K562 (cell line): ENCODE data around the gene CTTNBP2NL. TPM values are rescaled to one million over a fixed set of nuclear protein-coding genes. Genes with fewer than 3 reads are reported as not detected.

Source experiments
- ARNT ChIP-seq, 2 experiments: fragments of 450-650 bp; IDR thresholded peaks; 2 replicates each; pipeline ENCODE4 v1.6.1; 2016; ENCODE audit warnings: mild to moderate bottlenecking in 1 of 2
- CTCF ChIP-seq, 3 experiments: IDR thresholded peaks in 2 of 3; conservative IDR thresholded peaks in 1 of 3; 2 replicates each; pipeline ENCODE4 v1.5.1; 2011 to 2012; ENCODE audit warnings: low read length in 3 of 3, mild to moderate bottlenecking in 3 of 3, control low read depth in 2 of 3, improper control_type of control experiment in 1 of 3, inconsistent platforms in 1 of 3, low read depth in 1 of 3, mixed read lengths in 1 of 3, moderate library complexity in 1 of 3; ENCODE audit not compliant: insufficient read depth in 2 of 3
- ESRRA ChIP-seq: fragments of 450-650 bp; IDR thresholded peaks from 2 replicates; pipeline ENCODE4 v1.6.1; 2014; ENCODE audit warnings: low read depth, mild to moderate bottlenecking, moderate library complexity, borderline replicate concordance
- JUND ChIP-seq, 2 experiments: IDR thresholded peaks; 2 replicates in 1 of 2; 3 replicates in 1 of 2; pipeline ENCODE4 v1.6.1; 2011; ENCODE audit warnings: borderline replicate concordance in 2 of 2, low read depth in 2 of 2, low read length in 2 of 2, improper control_type of control experiment in 1 of 2, missing biosample characterization in 1 of 2, missing genetic modification characterization in 1 of 2, missing genetic modification reagents in 1 of 2
- KLF13 ChIP-seq: fragments of 450-650 bp; IDR thresholded peaks from 2 replicates; pipeline ENCODE4 v1.6.1; 2016; ENCODE audit warnings: missing genetic modification characterization, low read depth, mild to moderate bottlenecking, missing compliant biosample characterization, moderate library complexity, borderline replicate concordance
- KLF16 ChIP-seq: IDR thresholded peaks from 2 replicates; pipeline ENCODE4 v1.6.1; 2016; ENCODE audit warnings: antibody characterized with exemption
- MYC ChIP-seq, 2 experiments: fragments of 250-450 bp in 1 of 2; sonication (Bioruptor Pico) in 1 of 2; IDR thresholded peaks; 2 replicates each; pipeline versions ENCODE4 v1.5.1 to v1.6.1; 2012 to 2021; ENCODE audit warnings: low read depth in 2 of 2, borderline replicate concordance in 1 of 2, improper control_type of control experiment in 1 of 2, low read length in 1 of 2, mild to moderate bottlenecking in 1 of 2, moderate library complexity in 1 of 2
- MYNN ChIP-seq, 2 experiments: sonication (generic); formaldehyde crosslinking in 1 of 2; IDR thresholded peaks; 2 replicates each; pipeline versions ENCODE4 v1.5.0 to v1.6.1; 2016 to 2020; ENCODE audit warnings: antibody characterized with exemption in 1 of 2, missing genetic modification reagents in 1 of 2
- PRDM10 ChIP-seq: fragments of 450-650 bp; IDR thresholded peaks from 2 replicates; pipeline ENCODE4 v1.6.1; 2018; ENCODE audit not compliant: partially characterized antibody
- RCOR1 ChIP-seq, 2 experiments: IDR thresholded peaks; 2 replicates each; pipeline ENCODE4 v1.6.1; 2012; ENCODE audit warnings: low read depth in 2 of 2, low read length in 2 of 2, borderline replicate concordance in 1 of 2, improper control_type of control experiment in 1 of 2
- STAG1 ChIP-seq: sonication (generic); formaldehyde crosslinking; IDR thresholded peaks from 2 replicates; pipeline ENCODE4 v1.5.0; 2020; ENCODE audit warnings: missing genetic modification reagents, borderline replicate concordance
- TEAD1 ChIP-seq, 2 experiments: fragments of 450-650 bp in 1 of 2; sonication (generic) in 1 of 2; formaldehyde crosslinking; IDR thresholded peaks; 2 replicates each; pipeline versions ENCODE4 v1.4.0 to v1.8.0; 2020 to 2022; ENCODE audit warnings: mild to moderate bottlenecking in 2 of 2, missing genetic modification reagents in 1 of 2
- YY1 ChIP-seq, 3 experiments: IDR thresholded peaks; 2 replicates each; pipeline ENCODE4 v1.6.1; 2011; ENCODE audit warnings: low read length in 2 of 3, mild to moderate bottlenecking in 2 of 3, moderate library complexity in 2 of 3, borderline replicate concordance in 1 of 3, control low read depth in 1 of 3, low read depth in 1 of 3; ENCODE audit not compliant: insufficient read depth in 3 of 3, insufficient replicate concordance in 2 of 3, control insufficient read depth in 1 of 3, insufficient read length in 1 of 3; ENCODE audit errors: extremely low read depth in 1 of 3
- ZBTB5 ChIP-seq: fragments of 450-650 bp; IDR thresholded peaks from 2 replicates; pipeline ENCODE4 v1.6.1; 2017; ENCODE audit warnings: antibody characterized with exemption
- ZNF780A ChIP-seq: fragments of 250-450 bp; sonication (Bioruptor Pico); IDR thresholded peaks from 2 replicates; pipeline ENCODE4 v1.5.0; 2021; ENCODE audit warnings: mild to moderate bottlenecking
- polyA plus RNA-seq, 8 experiments: library from polyadenylated mRNA; depleted of rRNA in 4 of 8; stranded (reverse) in 5 of 8; unstranded in 3 of 8; fragments of >200 nt; fragmentation: Nextera tagmentation in 2 of 8; fragmentation: Illumina TruSeq in 1 of 8; extraction: Ambion mirVana in 2 of 8; extraction: Trizol in 1 of 8; gene quantifications; 2 replicates each; pipeline versions ENCODE4 v1.2.1 to v1.2.3, GENCODE V29; 2011 to 2014; ENCODE audit warnings: inconsistent platforms in 1 of 8, missing spikeins in 1 of 8
- total RNA-seq, 7 experiments: library from RNA; depleted of rRNA in 6 of 7; stranded (reverse); fragments of >200 nt in 6 of 7; fragmentation: Illumina TruSeq in 2 of 7; extraction: Trizol in 2 of 7; gene quantifications; 2 replicates each; pipeline versions ENCODE4 v1.2.1 to v1.2.3, GENCODE V29; 2011 to 2021; ENCODE audit warnings: low replicate concordance in 1 of 7

The CTTNBP2NL gene
- total and polyA plus RNA-seq, 9 of the 15 experiments (the other 6 are each of a cell fraction or from before 2014, with no cell fraction given), result 0.27 to 1.4 (median 0.62) TPM

GRCh38 chr1:112390775-112391602 is 5.0 kb upstream of the CTTNBP2NL start (continued):
- TF ChIP-seq CTCF (IDR thresholded peaks at IDR 0.05 in 2 of 3, conservative IDR thresholded peaks at IDR 0.05 in 1 of 3; ENCODE audit: insufficient read depth in 2 of 3, low read depth in 1 of 3, low read length in 3 of 3) (peak; percentile 93 to 99 (median 98)), STAG1 (CRISPR knock-in tag) (peak; percentile 83; the same call in 1 of the 2 replicates), PRDM10 (no peak), JUND (IDR thresholded peaks at IDR 0.05; ENCODE audit: borderline replicate concordance, low read depth, low read length) (peak; percentile 57), JUND (tag; IDR thresholded peaks at IDR 0.05; ENCODE audit: borderline replicate concordance, low read depth, low read length) (peak; percentile 16; the same call in 1 of the 3 replicates), TEAD1 (CRISPR knock-in tag; IDR thresholded peaks at IDR 0.05) (no peak), ESRRA (peak; percentile 48; the same call in 1 of the 2 replicates), MYC (IDR thresholded peaks at IDR 0.05; ENCODE audit: low read depth, low read length) (peak; percentile 47; the same call in 1 of the 2 replicates), MYC (CRISPR knock-in tag; IDR thresholded peaks at IDR 0.05; ENCODE audit: borderline replicate concordance, low read depth) (0 out of 2 replicates have a peak, but pooled peaks have one; percentile 23), KLF16 (peak; percentile 56), ARNT (IDR thresholded peaks at IDR 0.05) (0 out of 4 replicates have a peak, but pooled peaks of 1 of the 2 experiments have one; percentile 21), KLF13 (peak; percentile 74; the same call in 1 of the 2 replicates), ZNF780A (CRISPR knock-in tag) (no peak), RCOR1 (IDR thresholded peaks at IDR 0.05; ENCODE audit: borderline replicate concordance in 1 of 2, low read depth in 2 of 2, low read length in 2 of 2) (peak; percentile 58 to 74; a peak in 3 of 4 replicates), MYNN (IDR thresholded peaks at IDR 0.05) (peak; percentile 56; the same call in 1 of the 2 replicates), MYNN (CRISPR knock-in tag; IDR thresholded peaks at IDR 0.05) (no peak), ZBTB5 (no peak), YY1 (IDR thresholded peaks at IDR 0.05; ENCODE audit: borderline replicate concordance in 1 of 3, control insufficient read depth in 1 of 3, extremely low read depth in 1 of 3, insufficient read depth in 3 of 3, insufficient read length in 1 of 3, insufficient replicate concordance in 2 of 3, low read depth in 1 of 3, low read length in 2 of 3) (peak in 2 of 3 experiments; percentile 34 to 37)
